Measurements from ENCODE around the gene KLK4.

GRCh38 chr19:50898018-50898417 is 13.2 kb downstream of the KLK4 start:
- TF ChIP-seq TAF1 (IDR thresholded peaks at IDR 0.05; ENCODE audit: low read depth): no peak
- TF ChIP-seq USF1 (IDR thresholded peaks at IDR 0.05): no peak
- TF ChIP-seq EP300 (IDR thresholded peaks at IDR 0.05; ENCODE audit: borderline replicate concordance): no peak
- no peak for TF ChIP-seq EGR1 (IDR thresholded peaks at IDR 0.05)
- TF ChIP-seq TEAD4 (IDR thresholded peaks at IDR 0.05): no peak
- TF ChIP-seq CREB1 (IDR thresholded peaks at IDR 0.05; ENCODE audit: low read depth): no peak
- TF ChIP-seq RAD21 (IDR thresholded peaks at IDR 0.05; ENCODE audit: low read depth): no peak

Measured in Ishikawa (cell line).